ENCODE data around the gene RIPK3.

RIPK3 gene

DNA sequence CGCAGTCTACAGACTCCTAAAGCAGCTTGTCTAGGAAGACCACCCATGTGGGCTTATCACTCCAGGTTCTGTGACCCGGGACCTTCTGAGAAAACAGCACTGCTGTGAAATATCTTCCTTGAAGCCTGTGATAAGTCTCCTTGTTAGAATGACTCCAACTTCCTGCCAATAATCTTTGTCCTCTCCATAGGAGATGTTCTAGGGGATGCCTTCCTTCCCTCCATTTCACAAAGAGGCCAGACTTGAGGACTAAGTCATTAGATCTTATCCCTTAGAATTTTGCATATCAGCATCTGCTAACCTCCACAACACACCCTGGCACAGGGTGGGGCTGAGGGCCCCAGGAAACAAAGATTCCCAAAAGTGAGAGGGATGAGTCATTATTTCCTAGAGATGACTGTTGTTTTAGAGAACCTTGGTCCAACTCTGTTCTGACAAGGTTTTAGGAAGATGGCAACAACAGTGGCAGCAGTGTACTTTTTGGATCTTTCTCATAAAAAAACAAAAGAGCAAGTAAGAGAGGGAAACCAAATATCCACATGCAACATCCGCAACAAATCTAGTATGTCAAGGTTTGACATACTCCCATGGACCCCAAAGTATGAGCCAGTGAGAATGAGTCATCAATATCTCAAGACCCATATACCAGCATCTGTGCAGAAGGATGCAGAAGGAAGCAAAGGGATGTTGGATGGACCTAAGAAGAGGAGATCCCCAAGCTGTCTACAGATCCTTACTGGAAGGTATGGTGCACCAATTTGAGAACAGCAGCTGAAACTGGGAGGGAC lies 22.5 kb downstream of the RIPK3 start:
- DNase-seq, result no peak

DNA sequence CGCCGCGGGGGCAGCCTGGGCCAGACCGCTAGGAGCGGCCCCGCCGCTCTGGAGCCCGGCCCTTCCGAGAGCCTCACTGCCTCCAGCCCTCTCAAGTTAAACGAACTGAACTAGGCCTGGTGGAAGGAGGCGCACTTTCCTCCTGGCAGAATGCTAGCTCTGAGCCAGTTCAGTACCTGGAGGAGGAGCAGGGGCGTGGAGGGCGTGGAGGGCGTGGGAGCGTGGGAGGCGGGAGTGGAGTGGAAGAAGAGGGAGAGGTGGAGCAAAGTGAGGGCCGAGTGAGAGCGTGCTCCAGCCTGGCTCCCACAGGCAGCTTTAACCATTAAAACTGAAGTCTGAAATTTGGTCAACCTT lies 23.2 kb downstream of the RIPK3 start:
- DNase-seq, result no peak

DNA sequence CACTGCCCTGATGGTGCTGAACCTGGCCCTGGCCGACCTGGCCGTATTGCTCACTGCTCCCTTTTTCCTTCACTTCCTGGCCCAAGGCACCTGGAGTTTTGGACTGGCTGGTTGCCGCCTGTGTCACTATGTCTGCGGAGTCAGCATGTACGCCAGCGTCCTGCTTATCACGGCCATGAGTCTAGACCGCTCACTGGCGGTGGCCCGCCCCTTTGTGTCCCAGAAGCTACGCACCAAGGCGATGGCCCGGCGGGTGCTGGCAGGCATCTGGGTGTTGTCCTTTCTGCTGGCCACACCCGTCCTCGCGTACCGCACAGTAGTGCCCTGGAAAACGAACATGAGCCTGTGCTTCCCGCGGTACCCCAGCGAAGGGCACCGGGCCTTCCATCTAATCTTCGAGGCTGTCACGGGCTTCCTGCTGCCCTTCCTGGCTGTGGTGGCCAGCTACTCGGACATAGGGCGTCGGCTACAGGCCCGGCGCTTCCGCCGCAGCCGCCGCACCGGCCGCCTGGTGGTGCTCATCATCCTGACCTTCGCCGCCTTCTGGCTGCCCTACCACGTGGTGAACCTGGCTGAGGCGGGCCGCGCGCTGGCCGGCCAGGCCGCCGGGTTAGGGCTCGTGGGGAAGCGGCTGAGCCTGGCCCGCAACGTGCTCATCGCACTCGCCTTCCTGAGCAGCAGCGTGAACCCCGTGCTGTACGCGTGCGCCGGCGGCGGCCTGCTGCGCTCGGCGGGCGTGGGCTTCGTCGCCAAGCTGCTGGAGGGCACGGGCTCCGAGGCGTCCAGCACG lies 23.8 kb downstream of the RIPK3 start:
- no peak for DNase-seq

DNA sequence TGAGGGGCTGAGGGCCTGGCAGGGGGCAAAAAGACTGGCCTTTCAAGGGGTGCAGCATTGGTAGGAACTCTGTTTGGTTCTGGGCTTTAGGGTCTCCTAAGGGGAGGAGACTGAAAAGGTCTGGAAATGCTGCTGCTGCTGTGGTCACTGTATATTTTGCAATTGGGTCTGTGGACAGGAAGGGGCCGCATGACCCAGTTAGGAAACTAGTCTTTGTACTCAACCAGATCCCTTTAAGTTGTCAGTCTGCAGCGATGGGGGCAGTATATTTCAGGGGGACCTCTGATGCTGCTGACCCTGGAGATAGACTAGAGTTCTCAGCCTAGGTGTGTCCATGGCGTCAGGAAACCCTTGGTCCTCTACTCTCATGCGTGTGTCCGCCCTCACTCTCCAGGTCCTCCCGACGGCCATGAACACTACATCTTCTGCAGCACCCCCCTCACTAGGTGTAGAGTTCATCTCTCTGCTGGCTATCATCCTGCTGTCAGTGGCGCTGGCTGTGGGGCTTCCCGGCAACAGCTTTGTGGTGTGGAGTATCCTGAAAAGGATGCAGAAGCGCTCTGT lies 24.5 kb downstream of the RIPK3 start:
- no peak for DNase-seq

DNA sequence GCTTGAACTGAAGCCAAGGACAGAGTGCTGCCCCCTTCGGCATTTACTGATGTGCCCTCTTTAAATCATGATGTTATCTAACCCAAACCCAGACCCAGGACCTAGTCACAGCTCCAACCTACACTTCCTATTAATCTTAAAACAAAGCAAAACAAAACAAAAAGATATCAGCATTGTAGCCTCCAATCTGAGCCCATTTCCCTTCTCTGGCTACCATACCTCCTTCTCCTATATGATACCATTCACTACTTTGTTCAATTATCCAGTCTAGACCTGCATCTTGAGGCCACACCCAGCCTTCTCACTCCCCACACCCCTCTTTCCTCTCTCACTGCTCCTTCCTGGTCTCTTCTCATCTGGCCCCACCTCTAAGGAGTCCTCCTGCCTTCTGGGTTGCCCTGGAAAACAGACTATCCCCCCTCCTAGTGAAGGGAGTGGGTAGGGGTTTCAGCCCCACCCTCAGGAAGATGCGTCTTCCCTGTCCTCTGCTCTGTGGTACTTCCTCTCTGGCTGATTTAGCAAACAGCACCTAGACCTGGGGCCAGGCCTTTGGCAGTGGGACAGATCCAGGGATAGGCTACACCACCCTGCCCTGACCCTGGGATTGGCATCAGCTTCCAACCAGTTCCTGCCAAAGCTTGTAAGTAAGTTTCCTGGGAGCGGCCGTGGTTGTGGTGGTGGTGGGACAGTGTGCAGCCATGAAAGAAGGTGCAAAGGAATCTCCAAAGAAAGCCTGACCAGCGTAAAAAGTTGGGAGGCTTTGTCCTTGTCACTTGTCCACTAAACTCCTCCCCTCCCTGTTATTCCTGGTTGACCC lies 25.2 kb downstream of the RIPK3 start:
- DNase-seq, result no peak

DNA sequence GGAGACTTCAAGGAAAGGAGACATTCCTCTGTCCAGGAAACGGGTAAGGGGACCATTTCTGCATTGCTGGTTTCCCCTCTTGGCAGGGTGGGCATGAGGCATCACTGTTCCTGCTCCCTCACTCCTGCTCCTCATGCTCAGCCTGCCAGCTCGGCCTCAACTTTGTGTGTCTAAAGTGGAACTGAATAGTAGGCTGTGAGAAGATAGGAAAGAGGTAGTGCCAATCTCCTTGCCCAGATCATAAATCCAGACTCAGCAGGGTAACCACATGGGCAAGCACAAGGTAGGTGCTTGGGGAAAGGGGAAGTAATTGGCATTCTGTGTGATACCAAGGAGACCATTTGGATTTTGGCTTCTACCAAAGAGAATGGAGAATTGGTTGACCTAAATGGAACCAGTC lies 25.9 kb downstream of the RIPK3 start:
- no peak for DNase-seq

DNA sequence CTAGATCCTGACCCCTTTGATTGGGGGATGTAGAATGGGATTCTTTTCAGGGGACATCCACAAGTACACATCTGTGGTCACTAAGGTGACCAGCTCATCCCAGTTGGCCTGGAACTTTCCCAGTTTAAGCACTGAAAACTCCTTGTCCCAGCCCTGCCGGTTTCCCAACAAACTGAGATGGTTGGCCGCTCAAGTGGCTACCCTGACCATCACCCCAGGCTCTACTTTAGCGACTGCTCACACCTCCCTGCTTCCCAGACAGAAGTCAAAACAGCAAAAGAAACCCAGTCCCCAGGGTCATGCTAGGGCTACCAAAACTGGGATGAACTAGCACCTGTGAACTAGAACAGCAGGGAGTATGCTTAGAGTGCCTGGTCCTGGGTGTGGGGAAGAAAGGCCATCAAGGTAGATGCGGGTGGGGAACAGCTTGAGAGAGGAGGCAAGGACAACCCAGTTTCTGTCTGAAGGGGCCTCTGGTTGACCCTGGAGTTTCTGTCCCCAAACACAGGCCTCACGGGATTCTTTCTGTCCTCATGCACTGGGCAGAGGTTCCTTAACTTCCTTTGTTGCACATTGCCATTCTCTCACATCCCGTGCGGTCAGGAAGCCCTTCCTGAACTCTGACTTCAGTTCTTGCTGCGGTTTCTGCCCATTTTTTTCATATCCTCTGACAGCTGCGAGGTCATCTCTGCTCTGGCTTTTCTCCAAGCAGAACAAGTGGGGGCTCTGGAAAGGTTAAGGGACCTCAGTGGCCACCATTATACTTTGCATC lies 26.9 kb downstream of the RIPK3 start:
- no peak for DNase-seq

DNA sequence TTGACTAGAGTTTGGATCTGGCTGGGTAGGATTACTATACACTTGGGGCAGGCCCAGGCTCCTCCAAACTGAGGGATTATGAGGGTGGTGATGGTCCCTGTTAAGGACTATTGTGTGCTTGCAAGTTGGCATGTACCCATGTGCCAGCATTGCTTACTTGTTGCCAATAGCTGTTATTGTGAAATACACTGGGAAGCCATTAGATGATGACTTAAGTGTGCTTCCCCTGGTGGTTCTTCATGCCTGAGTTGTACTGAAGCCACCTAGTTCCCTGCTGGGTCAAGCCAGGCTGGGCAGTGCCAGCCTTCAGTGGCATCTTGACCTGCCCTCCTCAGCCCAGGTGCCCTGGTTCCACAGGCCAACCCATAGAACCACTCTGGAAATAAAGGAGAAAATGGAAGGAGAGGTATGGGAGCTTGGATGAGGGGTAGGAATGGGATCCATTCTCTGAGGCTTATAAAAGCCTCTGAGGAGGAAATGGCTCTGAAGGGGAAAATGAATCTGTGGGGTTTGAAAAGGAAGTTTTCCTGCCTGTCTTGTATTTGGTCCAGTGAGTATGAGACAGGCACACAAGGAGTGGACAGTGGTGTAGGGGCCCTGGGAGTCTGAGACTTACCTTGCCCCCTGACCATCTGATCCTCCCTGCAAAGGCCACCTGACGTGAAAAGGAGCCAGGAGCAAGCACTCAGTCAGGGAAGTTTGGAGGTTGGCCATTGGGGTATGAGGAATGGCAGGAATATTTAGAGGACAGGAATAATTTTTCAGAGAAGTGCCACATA lies 27.8 kb downstream of the RIPK3 start:
- DNase-seq, result no peak

DNA sequence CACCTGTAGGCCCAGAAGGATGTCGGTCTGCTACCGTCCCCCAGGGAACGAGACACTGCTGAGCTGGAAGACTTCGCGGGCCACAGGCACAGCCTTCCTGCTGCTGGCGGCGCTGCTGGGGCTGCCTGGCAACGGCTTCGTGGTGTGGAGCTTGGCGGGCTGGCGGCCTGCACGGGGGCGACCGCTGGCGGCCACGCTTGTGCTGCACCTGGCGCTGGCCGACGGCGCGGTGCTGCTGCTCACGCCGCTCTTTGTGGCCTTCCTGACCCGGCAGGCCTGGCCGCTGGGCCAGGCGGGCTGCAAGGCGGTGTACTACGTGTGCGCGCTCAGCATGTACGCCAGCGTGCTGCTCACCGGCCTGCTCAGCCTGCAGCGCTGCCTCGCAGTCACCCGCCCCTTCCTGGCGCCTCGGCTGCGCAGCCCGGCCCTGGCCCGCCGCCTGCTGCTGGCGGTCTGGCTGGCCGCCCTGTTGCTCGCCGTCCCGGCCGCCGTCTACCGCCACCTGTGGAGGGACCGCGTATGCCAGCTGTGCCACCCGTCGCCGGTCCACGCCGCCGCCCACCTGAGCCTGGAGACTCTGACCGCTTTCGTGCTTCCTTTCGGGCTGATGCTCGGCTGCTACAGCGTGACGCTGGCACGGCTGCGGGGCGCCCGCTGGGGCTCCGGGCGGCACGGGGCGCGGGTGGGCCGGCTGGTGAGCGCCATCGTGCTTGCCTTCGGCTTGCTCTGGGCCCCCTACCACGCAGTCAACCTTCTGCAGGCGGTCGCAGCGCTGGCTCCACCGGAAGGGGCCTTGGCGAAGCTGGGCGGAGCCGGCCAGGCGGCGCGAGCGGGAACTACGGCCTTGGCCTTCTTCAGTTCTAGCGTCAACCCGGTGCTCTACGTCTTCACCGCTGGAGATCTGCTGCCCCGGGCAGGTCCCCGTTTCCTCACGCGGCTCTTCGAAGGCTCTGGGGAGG lies 28.9 kb downstream of the RIPK3 start, which contains the start of gene LTB4R:
TSS of gene LTB4R (plus strand) at position 857 of the 959 bp plus-strand sequence. CDS start 4,150 bp downstream, outside the sequence.
- peak; percentile 68 for DNase-seq

DNA sequence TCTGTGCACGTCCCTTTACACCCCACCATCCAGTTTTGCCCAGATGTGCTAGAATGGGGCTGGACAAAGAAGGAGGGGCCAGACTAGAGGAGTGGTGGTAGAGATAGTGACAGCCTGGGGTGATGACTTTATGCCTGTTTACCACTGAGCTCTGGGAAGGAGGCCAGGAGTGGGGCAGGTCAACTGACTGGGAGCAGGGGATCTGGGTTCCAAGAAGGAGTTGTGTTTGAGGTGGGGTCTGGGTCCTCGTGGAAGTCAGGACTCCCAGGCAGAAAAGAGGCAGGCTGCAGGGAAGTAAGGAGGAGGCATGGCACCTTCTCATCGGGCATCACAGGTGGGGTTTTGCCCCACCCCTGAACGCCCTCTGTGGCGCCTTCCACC lies 29.5 kb downstream of the RIPK3 start:
- DNase-seq, result no peak

DNA sequence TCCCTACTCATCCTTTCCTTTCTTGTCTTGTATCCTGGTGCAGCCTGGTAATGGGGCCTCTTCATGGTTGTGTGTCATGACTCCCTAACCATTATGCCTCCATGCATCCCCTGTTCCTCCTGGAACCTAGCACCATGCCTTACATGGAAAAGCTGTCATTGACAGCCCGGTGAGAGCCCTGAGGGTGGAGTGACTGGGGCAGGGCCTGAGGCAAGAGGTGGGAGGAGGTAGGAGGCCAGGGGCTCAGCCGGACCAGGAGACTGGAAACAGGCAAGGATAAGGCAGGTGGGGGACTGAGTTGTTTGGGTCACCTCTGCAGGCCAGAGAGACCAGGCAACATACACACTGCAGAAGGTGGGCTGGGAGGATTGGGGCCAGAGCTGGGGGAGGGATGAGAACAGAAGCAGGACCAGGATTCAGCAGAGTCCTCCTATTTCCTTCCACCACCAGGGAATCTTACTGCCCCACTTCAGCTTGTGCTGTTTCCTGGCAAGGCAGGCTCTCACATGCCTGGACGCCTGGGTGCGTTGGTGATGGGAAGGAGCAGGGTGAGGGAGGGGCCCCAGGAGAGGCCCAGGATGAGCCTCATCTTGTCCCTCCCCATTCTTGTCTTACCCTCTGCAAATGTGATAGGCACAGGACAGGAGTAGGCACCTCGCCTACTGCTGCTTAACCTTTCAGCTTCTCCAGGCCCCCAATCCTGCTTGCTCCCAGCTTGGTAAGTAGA lies 30.1 kb downstream of the RIPK3 start, which contains the start of gene LTB4R2:
TSS of gene LTB4R2 (plus strand) at position 603 of the 727 bp plus-strand sequence. CDS start 525 bp downstream, outside the sequence.
- no peak for DNase-seq

DNA sequence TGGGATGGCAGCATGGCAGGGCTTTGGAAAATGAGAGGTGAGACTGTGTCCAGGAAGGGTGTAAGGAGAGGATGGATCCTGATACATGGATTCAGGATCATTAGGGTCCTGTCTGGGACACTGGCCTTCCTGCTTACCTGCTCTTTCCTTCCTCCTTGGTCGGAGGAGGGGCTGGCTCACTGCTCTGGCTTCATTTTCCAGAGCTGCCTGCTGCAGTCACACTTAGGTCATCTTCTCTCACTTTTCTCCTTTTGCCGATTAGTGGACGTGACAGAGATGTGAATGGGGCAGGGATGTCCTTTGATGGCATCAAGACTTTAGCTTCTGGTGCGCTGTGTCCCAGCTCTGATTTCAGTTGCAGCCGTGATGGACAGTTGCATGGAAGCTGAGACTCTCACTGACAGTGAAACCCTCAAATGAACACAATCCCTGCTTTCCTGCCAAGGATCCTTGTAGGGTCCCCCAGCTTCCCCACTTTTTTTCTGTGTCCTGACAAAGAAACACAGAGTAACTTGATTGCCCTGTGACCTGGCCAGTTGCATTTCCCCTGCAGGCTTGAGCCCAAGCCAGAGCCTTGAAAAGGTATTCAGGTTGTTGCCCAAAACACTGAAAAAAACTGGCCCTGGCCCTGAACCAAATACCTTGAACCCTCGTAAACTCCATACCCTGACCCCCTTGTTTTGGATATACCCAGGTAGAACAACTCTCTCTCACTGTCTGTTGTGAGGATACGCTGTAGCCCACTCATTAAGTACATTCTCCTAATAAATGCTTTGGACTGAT lies 31.3 kb downstream of the RIPK3 start:
- no peak for DNase-seq

DNA sequence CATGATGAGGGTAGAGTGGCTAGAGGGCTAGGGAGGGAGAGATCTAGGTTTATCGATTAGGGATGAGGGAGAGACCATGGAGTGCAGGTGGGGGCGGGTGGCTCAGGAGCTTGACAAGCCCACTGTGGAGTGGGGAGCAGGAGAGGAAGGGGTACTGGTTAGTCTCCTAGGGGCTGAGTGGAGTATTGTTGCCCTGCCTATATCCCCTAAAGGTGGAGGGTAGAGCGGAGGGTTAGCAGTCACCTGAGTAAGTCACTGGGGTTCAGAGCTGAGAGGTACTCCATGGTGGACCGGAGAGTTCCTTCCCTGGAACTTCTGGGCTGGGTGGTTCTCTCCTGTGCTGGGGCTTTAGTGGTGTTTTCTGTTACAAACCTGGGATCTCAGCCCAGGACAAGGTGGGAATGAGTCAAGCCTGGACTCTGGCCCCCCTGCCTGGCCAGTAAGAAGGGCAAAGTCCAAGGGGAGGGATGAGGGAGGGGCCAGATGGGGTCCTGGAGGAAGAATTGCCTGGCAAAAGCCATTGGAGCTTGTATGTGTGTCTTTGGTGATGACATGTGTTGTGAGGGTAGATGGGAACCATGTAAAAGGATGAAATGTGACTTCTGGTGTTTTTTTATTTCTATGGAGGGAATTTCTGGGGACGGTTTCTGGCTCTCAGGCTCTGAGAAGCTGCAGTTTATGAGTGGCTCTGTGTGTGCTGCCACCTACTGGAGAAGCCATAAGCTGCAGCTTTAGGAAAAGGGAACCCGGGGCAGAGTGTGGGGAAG lies 32.0 kb downstream of the RIPK3 start, which contains the start of gene CIDEB:
TSS of gene CIDEB (minus strand) at position 403 of the 767 bp plus-strand sequence. CDS start at position 284, 119 bp downstream.
- DNase-seq, result peak; percentile 57

DNA sequence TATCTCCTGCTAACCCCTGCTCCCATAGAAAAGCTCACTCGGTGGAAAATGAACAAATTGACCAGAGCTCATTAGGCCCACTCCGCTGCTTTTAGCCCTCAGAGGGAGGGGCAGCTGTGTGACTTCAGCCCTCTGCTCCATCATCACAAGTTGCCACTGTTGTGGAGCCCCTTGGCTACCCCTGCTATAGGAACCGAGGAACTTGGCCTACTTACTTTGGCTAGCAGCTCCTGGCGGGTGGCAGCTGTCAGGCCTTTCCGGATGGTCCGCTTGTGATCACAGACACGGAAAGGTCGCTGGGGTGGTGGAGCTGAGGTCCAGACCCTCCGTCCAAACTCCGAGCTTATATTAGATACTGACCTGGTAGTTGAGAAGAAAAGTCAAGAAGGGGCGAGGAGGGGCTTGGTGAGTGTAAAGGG lies 32.6 kb downstream of the RIPK3 start:
- DNase-seq, result no peak

DNA sequence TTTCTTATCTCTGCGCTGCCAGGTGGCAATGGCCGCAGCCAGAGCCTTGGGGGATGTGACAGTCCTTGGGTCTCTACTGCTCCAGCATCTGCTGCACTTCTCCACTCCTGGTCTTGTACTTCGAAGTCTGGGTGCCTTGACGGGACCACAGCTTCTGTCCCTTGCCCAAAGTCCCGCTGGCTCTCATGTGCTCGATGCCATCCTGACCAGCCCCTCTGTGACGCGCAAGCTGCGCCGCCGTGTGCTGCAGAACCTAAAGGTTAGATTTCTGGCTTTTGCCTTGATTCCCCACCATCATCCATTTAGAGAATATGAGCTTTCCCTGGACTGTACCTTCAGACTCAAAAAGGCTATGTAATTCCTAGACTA lies 35.8 kb downstream of the RIPK3 start:
- DNase-seq, result no peak

DNA sequence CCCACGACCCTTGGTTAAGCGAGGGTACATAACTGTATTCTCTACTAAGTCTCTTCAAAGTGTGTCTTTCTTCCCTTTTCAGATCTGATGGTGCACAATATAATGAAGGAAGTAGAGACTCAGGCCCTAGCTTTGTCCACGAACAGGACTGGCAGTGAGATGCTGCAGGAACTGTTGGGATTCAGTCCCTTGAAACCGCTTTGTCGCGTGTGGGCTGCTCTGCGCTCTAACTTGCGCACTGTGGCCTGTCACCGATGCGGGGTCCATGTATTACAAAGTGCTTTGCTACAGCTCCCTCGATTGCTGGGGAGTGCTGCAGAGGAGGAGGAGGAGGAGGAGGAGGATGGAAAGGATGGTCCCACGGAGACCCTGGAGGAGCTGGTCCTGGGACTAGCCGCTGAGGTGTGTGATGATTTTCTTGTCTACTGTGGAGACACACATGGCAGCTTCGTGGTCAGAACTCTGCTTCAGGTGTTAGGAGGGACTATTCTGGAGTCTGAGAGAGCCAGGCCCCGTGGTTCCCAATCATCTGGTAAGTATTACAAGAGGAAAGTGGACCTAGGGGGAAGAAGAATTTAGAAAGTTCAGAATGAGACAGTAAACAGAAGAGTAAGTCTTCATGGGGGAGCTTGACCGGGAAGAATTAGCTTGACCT lies 39.3 kb downstream of the RIPK3 start:
- no peak for DNase-seq

Measured in activated naive CD4-positive, alpha-beta T cell treated with anti-CD3 and anti-CD28 coated beads, Interleukin-2, amount 50 U/mL, for 16 hours (primary cell).